ENCODE data around the gene SPTBN2. TPM values are rescaled to one million over a fixed set of nuclear protein-coding genes. Genes with fewer than 3 reads are reported as not detected.

The SPTBN2 gene
- total RNA-seq, 1 donor from 2014 or later: 3.0 TPM

GRCh38 chr11:66762088-66762487 is 33.1 kb upstream of the SPTBN2 start:
- intact Hi-C loops (cut with micrococcal nuclease): no loop called here
- Mint-ChIP-seq H3K9me3 (no peaks in the 10 kb centered on the region), H3K27ac (no peak overlapping the region), H3K36me3 (ENCODE audit: low read depth) (peaks cover 33% of the 10 kb centered on the region), H3K4me1 (peaks cover 9% of the 10 kb centered on the region), H3K4me3 (no peak overlapping the region), H3K27me3 (no peaks in the 10 kb centered on the region)
- no peak for ATAC-seq (ENCODE audit: low read depth)
- ChIA-PET POLR2A (interaction anchor here (0.5 to 0.6 kb wide), 2 partner anchors 31 to 33 kb away, joined by 3 to 8 read pairs; no protein-coding TSS in a partner anchor), CTCF (no interaction called here)
- no peak for DNase-seq
- TF ChIP-seq, protein P1, sequence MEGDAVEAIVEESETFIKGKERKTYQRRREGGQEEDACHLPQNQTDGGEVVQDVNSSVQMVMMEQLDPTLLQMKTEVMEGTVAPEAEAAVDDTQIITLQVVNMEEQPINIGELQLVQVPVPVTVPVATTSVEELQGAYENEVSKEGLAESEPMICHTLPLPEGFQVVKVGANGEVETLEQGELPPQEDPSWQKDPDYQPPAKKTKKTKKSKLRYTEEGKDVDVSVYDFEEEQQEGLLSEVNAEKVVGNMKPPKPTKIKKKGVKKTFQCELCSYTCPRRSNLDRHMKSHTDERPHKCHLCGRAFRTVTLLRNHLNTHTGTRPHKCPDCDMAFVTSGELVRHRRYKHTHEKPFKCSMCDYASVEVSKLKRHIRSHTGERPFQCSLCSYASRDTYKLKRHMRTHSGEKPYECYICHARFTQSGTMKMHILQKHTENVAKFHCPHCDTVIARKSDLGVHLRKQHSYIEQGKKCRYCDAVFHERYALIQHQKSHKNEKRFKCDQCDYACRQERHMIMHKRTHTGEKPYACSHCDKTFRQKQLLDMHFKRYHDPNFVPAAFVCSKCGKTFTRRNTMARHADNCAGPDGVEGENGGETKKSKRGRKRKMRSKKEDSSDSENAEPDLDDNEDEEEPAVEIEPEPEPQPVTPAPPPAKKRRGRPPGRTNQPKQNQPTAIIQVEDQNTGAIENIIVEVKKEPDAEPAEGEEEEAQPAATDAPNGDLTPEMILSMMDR (IDR thresholded peaks at IDR 0.05): no peak

DNA sequence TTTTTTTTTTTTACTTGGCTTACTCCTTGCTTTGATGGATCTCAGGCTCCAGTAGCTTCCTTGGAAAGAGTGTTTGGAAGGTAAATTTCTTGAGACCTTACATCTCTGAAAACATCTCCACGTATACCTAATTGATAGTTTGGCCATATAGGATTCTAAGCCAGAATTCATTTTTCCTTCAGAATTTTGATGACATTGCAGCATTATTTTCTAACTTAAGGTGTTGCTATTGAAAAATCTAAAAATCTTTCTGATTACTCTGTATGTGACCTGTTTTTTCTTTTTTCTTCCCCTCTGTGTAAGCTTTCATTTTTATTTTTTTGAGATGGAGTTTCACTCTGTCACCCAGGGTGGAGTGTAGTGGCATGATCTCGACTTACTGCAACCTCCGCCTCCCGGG is 23.1 kb upstream of the SPTBN2 start:
- ChIA-PET POLR2A (interaction anchor here (1.1 kb wide), 1 partner anchor 10 kb away, joined by 3 read pairs; no protein-coding TSS in a partner anchor), CTCF (no interaction called here)
- DNase-seq: no peak
- Mint-ChIP-seq H3K27me3 (no peaks in the 10 kb centered on the region), H3K4me1 (peaks cover 12% of the 10 kb centered on the region), H3K27ac (no peak overlapping the region), H3K36me3 (ENCODE audit: low read depth) (peaks cover 18% of the 10 kb centered on the region), H3K9me3 (no peaks in the 10 kb centered on the region), H3K4me3 (no peak overlapping the region)
- intact Hi-C loops (cut with micrococcal nuclease): no loop called here
- TF ChIP-seq, protein P1 (IDR thresholded peaks at IDR 0.05): no peak
- ATAC-seq (ENCODE audit: low read depth): no peak

GRCh38 chr11:66749091-66749490 is 20.1 kb upstream of the SPTBN2 start:
- Mint-ChIP-seq H3K27me3 (no peaks in the 10 kb centered on the region), H3K4me3 (no peak overlapping the region), H3K36me3 (ENCODE audit: low read depth) (peaks cover 10% of the 10 kb centered on the region), H3K9me3 (no peaks in the 10 kb centered on the region), H3K4me1 (peaks cover 22% of the 10 kb centered on the region), H3K27ac (no peak overlapping the region)
- CTCF ChIA-PET: no interaction called here
- POLR2A ChIA-PET: no interaction called here
- TF ChIP-seq, protein P1 (IDR thresholded peaks at IDR 0.05): no peak
- ATAC-seq (ENCODE audit: low read depth): no peak
- intact Hi-C loops (cut with micrococcal nuclease): no loop called here
- no peak for DNase-seq

DNA sequence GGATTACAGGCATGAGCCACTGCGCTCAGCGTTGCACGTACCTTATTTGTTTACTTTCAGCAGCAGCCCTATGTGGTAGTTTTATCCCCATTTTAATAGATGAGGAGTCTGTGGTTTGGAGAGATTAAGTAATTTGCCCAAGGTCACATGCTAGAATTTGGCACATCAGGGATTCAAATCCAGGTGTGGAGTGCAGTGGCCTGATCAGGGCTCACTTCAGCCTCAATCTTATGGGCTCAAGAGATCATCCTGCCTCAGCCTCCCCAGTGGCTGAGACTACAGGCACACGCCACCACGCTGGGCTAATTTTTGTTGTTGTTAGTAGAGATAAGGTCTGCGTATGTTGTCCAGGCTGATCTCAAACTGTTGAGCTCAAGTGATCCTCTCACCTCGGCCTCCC is 18.5 kb upstream of the SPTBN2 start:
- POLR2A ChIA-PET: interaction anchor here (0.6 to 1.1 kb wide), 2 partner anchors 95 to 570 kb away, joined by 3 read pairs; no protein-coding TSS in a partner anchor
- no peak for DNase-seq
- H3K4me1 Mint-ChIP-seq: peaks cover 26% of the 10 kb centered on the region
- CTCF ChIA-PET: interaction anchor here (0.9 to 1.1 kb wide), 2 partner anchors 25 to 53 kb away, joined by 3 read pairs; no protein-coding TSS in a partner anchor
- no peak overlapping the region for H3K27ac Mint-ChIP-seq
- peaks cover 7% of the 10 kb centered on the region for H3K36me3 Mint-ChIP-seq (ENCODE audit: low read depth)
- H3K9me3 Mint-ChIP-seq: no peaks in the 10 kb centered on the region
- H3K27me3 Mint-ChIP-seq: no peaks in the 10 kb centered on the region
- TF ChIP-seq, protein P1 (IDR thresholded peaks at IDR 0.05): no peak
- intact Hi-C loops (cut with micrococcal nuclease): no loop called here
- ATAC-seq (ENCODE audit: low read depth): no peak
- H3K4me3 Mint-ChIP-seq: no peak overlapping the region

GRCh38 chr11:66745356-66746235 is 16.6 kb upstream of the SPTBN2 start:
- no peaks in the 10 kb centered on the region for H3K27me3 Mint-ChIP-seq
- H3K36me3 Mint-ChIP-seq (ENCODE audit: low read depth): peaks cover 2% of the 10 kb centered on the region
- H3K27ac Mint-ChIP-seq: peak overlapping the region; percentile 89
- H3K4me3 Mint-ChIP-seq: peak overlapping the region; percentile 96
- POLR2A ChIA-PET: interaction anchor here (0.6 to 1.7 kb wide), 6 partner anchors 21 to 541 kb away, joined by 4 to 10 read pairs (median 6); partner anchors contain the start of genes MRPL11 and RCE1
- intact Hi-C loops (cut with micrococcal nuclease): loop anchor here (2.0 kb wide), 1 partner anchor 17 kb away; the partner anchor contains the start of gene SPTBN2
- CTCF ChIA-PET: no interaction called here
- ATAC-seq (ENCODE audit: low read depth) (peak; percentile 53), DNase-seq (peak; percentile 44)
- TF ChIP-seq, protein P1 (IDR thresholded peaks at IDR 0.05): no peak
- H3K4me1 Mint-ChIP-seq: peaks cover 26% of the 10 kb centered on the region
- peaks cover 7% of the 10 kb centered on the region for H3K9me3 Mint-ChIP-seq
